Calu3 (cell line): ENCODE data around the gene C2CD4B. TPM values are rescaled to one million over a fixed set of nuclear protein-coding genes. Genes with fewer than 3 reads are reported as not detected.
A peak's percentile ranks its signal among the peaks of the same experiment; 100 is the strongest.

Source experiments
- BruUV-seq: library from RNA; stranded (reverse); fragments of 400-500 nt; replicated peaks from 2 replicates; lab custom pipeline; 2021; lab: Mats Ljungman, UMichigan
- CTCF ChIA-PET: fragments of 300-600 bp; sonication (Branson Sonifier 250); formaldehyde crosslinking; loops from one replicate; lab custom pipeline; 2022; ENCODE audit warnings: antibody characterized with exemption; lab: Charles Lee
- DNase-seq: peaks from one replicate; pipeline ENCODE4 v3.0.0; 2022
- H3K27ac Mint-ChIP-seq: one replicate; pipeline ENCODE4 v1.8.0; 2022; ENCODE audit warnings: mixed read lengths; ENCODE audit not compliant: unreplicated experiment
- H3K27me3 Mint-ChIP-seq: one replicate; pipeline ENCODE4 v1.8.0; 2022; ENCODE audit warnings: mixed read lengths; ENCODE audit not compliant: unreplicated experiment
- H3K36me3 Mint-ChIP-seq: one replicate; pipeline ENCODE4 v1.8.0; 2022; ENCODE audit warnings: mild to moderate bottlenecking, moderate library complexity, mixed read lengths; ENCODE audit not compliant: insufficient read depth, unreplicated experiment
- H3K4me1 Mint-ChIP-seq: one replicate; pipeline ENCODE4 v1.8.0; 2022; ENCODE audit warnings: mild to moderate bottlenecking, low read depth, mixed read lengths; ENCODE audit not compliant: unreplicated experiment
- H3K4me3 Mint-ChIP-seq: one replicate; pipeline ENCODE4 v1.8.0; 2022; ENCODE audit warnings: mild to moderate bottlenecking, low read depth, moderate library complexity, mixed read lengths; ENCODE audit not compliant: unreplicated experiment
- H3K9me3 Mint-ChIP-seq: one replicate; pipeline ENCODE4 v1.8.0; 2022; ENCODE audit warnings: low read depth, mixed read lengths; ENCODE audit not compliant: unreplicated experiment
- CTCF ChIP-seq: fragments of 200-600 bp; IDR thresholded peaks from one replicate; pipeline ENCODE4 v1.8.0; 2022; ENCODE audit warnings: antibody characterized with exemption; ENCODE audit not compliant: unreplicated experiment
- intact Hi-C: fragments of 100-400 bp; cut with micrococcal nuclease; formaldehyde crosslinking; loops from one replicate; pipeline ENCODE4 v1.10.0; 2022; ENCODE audit not compliant: unreplicated experiment
- total RNA-seq: library from RNA; stranded (reverse); gene quantifications from 2 replicates; pipeline ENCODE4 v1.2.3, GENCODE V29; 2022

The C2CD4B gene
- total RNA-seq, 1 experiment from 2014 or later, result 29.9 TPM

DNA sequence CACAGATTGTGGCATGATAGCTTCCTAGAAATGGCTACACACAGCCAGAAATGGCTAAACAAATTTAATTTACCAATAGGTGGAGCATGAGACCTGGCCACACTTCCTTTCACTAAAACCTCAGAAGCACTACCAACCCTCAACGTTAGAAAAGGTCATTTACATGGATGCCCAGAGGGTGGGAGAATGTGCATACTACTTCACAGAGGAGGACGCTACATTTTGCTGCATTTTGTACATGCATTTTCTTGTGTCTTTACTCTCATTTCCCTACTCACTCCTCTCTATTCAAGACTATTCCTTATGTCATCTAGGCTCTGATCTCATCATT is 40.1 kb downstream of the C2CD4B start:
- Mint-ChIP-seq H3K4me1 (peaks cover 56% of the 10 kb centered on the region), H3K36me3 (peaks cover 5% of the 10 kb centered on the region), H3K27me3 (no peaks in the 10 kb centered on the region), H3K9me3 (peaks cover 2% of the 10 kb centered on the region), H3K4me3 (no peak overlapping the region), H3K27ac (peak overlapping the region; percentile 86)
- no TSS peak for BruUV-seq
- intact Hi-C loops, result loop anchor here (1.0 to 5.0 kb wide), 6 partner anchors 40 to 182 kb away; partner anchors contain the start of genes C2CD4A and C2CD4B
- no peak for DNase-seq
- CTCF ChIA-PET, result interaction anchor here (0.7 to 3.4 kb wide), 12 partner anchors 10 to 182 kb away, joined by 3 to 35 read pairs (median 6); no protein-coding TSS in a partner anchor
- TF ChIP-seq CTCF, result no peak

DNA sequence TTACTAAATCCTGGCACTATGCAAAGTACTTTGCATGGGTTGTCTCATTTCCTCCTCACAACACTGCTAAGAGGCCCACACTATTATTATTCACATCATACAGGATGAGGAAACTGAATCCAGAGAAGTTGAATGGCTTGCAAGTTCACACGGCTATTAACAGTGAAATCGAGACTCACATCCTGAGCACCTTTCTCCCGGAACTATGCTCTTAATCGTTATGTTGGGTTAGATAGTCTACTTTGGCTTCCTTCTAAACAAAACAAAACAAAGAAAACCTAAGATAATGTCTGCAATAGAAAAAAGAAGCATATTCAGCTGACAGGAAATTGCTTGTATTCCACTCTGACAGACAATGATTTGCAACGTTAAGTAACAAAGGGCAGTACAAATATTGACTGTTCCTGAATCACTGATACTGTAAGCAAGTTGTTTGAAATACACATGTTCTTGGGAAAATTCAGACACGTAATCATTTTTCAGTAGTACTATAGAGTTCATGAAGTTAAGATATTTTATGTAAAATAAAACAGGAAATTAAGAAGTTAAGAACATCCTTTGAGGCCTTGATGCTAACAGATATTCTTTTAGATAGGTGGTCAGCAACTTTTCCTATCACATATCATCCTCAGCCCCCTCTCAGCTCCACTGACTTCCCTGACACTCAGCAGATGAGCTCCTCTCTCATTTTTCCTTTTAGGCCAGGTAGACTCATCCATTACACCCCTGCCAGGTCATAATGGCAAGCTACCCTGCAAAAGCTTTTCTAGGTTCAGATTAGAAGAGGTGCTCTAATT is 40.7 kb downstream of the C2CD4B start:
- Mint-ChIP-seq H3K4me3 (no peak overlapping the region), H3K9me3 (peaks cover 2% of the 10 kb centered on the region), H3K4me1 (peaks cover 62% of the 10 kb centered on the region), H3K27ac (peak overlapping the region; percentile 86), H3K36me3 (peaks cover 5% of the 10 kb centered on the region), H3K27me3 (no peaks in the 10 kb centered on the region)
- CTCF ChIA-PET, result interaction anchor here (0.7 to 3.4 kb wide), 12 partner anchors 13 to 183 kb away, joined by 3 to 35 read pairs (median 6); no protein-coding TSS in a partner anchor
- BruUV-seq, result no TSS peak
- intact Hi-C loops, result loop anchor here (2.0 to 5.0 kb wide), 5 partner anchors 40 to 182 kb away; partner anchors contain the start of genes C2CD4A and C2CD4B
- TF ChIP-seq CTCF, result no peak
- no peak for DNase-seq

DNA sequence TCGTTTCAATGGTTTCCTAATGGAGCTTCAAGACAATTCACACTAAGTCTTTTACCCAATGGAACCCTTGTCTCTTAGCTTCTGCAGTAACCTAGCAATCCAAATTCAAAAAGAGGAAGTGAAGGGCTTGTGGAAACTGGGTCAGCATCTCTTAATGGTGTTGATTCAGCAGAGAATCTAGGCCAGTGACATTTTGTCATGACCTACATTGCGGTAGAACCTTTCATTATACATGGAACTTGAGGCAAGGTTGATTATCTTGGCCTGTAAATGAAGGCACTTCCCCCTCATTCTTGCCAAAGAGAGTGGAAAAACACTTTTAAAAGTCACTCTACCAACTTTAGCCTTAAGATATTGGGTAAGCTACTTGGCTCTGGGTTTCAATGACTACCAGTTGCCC is 42.8 kb downstream of the C2CD4B start:
- peaks cover 5% of the 10 kb centered on the region for H3K36me3 Mint-ChIP-seq
- intact Hi-C loops, result loop anchor here (5.0 kb wide), 1 partner anchor 85 kb away; no protein-coding TSS in a partner anchor
- CTCF ChIA-PET, result no interaction called here
- no peak for TF ChIP-seq CTCF
- H3K9me3 Mint-ChIP-seq, result peaks cover 2% of the 10 kb centered on the region
- H3K4me3 Mint-ChIP-seq, result no peak overlapping the region
- DNase-seq, result no peak
- peak overlapping the region; percentile 38 for H3K27ac Mint-ChIP-seq
- H3K4me1 Mint-ChIP-seq, result peaks cover 83% of the 10 kb centered on the region
- no TSS peak for BruUV-seq
- H3K27me3 Mint-ChIP-seq, result no peaks in the 10 kb centered on the region

DNA sequence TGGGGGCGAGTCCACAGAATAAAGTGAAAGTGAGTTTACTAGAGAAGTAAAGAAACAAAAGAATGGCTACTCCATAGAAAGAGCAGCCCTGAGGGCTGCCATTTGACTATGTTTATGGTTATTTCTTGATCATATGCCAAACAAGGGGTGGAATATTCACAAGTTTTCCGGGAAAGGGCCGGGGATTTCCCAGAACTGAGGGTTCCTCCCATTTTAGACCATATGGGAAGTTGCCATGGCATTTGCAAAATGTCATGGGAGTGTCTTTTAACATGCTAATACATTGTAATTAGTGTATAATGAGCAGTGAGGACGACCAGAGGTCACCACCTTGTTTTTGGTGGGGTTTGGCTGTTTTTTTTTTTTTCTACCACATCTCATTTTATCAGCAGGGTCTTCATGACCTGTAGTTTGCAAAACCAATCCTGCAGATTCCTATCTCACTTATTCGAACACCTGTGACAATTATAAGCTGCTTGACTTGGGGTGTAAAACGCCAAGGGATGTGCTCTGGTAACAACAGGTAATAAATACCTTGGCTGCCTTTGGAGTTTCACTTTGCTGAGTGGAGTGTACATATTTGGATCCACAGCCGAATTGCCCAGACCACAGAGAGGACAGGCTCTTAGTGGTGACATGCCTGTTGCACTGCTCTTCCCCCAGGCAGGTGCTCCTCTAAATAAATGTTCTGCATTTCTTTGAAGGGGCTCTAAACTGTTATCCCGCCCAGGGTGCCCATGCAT is 43.6 kb downstream of the C2CD4B start:
- CTCF ChIA-PET, result no interaction called here
- peaks cover 2% of the 10 kb centered on the region for H3K9me3 Mint-ChIP-seq
- no peak overlapping the region for H3K4me3 Mint-ChIP-seq
- H3K27me3 Mint-ChIP-seq, result no peaks in the 10 kb centered on the region
- peaks cover 83% of the 10 kb centered on the region for H3K4me1 Mint-ChIP-seq
- DNase-seq, result no peak
- peaks cover 5% of the 10 kb centered on the region for H3K36me3 Mint-ChIP-seq
- H3K27ac Mint-ChIP-seq, result peak overlapping the region; percentile 69
- no peak for TF ChIP-seq CTCF
- intact Hi-C loops, result loop anchor here (5.0 kb wide), 1 partner anchor 86 kb away; no protein-coding TSS in a partner anchor
- no TSS peak for BruUV-seq
